ENCODE measurements around the gene GAS7. TPM values are rescaled to one million over a fixed set of nuclear protein-coding genes. Genes with fewer than 3 reads are reported as not detected.
A peak's percentile ranks its signal among the peaks of the same experiment; 100 is the strongest.

The GAS7 gene
- total RNA-seq, 1 donor from 2014 or later, result 47.7 TPM

DNA sequence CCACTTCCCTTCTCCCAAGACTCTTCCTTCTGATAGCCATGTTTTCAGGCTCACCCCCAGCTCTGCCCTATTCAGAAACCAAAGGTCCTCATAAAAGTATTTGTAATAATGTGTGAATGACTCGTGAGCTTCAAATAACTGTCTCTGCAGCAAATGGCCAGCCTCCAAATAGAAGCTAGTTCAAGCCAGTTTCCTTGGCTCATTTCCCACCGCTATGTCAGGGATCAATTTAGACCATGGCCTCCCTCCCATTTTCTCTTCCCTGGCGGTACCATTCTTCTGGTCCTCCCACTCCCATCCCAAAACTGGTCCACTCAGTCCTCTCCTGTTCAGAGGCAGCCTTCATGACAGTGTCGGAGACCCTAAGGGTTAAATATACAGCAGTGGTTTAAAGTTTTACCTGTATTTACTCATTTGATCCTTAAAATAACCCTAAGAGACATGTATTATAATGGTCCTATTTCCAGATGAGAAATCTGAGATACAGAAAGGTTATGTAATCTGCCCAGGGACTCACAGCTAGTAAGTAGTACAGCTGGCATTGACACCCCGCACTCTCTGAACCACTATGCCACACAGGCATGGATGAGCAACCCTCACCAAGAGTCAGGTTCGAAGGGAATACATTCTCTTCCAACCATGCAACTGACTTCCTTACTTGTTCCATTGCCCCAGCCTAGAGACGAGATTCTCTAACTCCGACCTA, 42.9 kb downstream of the GAS7 start:
- peaks cover 3% of the 10 kb centered on the region for H3K9me3 Mint-ChIP-seq

DNA sequence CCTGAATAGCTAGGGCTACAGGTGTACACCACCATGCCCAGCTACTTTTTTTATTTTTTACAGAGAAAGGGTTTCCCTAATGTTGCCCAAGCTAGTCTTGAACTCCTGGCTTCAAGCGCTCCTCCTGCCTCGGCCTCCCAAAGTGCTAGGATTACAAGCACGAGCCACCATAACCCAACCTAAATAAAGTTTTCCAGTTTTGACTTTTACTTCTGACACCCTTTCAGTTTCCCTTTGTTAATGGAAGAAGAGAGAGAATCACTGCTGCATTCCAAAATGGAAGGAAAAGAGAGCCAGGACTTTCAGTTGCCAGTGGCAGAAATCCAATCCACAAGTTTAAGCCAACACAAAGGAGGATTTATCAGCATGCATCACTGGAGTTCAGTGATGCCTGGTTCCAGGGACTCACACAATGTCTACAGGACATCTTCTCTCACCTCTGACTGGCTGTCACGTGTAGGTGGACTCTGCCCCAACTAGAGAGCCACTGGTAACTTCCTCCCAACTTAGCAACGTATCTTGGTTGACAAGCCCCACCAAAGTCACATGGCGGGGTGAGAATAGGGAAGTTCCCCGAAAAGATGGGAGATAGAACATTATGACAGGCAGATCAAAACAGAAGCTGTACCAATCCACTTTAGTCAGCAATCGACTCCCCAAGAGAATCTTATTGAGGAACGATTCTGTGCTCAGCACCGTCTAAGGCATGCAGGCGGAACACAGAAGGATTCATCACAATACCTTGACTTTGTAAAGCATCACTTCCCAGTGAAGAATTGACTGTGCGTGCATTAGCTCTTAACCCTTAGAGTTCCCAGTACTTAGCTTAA, 46.5 kb downstream of the GAS7 start:
- Mint-ChIP-seq H3K9me3 (peaks cover 5% of the 10 kb centered on the region), H3K27ac (no peak overlapping the region), H3K4me1 (peaks cover 26% of the 10 kb centered on the region), H3K4me3 (no peak overlapping the region), H3K27me3 (ENCODE audit: low read depth) (no peaks in the 10 kb centered on the region), H3K36me3 (peaks cover under 1% of the 10 kb centered on the region)
- DNase-seq (ENCODE audit: low spot score in 2 of 2, unreplicated experiment in 2 of 2), result no peak
- TF ChIP-seq, protein P1, sequence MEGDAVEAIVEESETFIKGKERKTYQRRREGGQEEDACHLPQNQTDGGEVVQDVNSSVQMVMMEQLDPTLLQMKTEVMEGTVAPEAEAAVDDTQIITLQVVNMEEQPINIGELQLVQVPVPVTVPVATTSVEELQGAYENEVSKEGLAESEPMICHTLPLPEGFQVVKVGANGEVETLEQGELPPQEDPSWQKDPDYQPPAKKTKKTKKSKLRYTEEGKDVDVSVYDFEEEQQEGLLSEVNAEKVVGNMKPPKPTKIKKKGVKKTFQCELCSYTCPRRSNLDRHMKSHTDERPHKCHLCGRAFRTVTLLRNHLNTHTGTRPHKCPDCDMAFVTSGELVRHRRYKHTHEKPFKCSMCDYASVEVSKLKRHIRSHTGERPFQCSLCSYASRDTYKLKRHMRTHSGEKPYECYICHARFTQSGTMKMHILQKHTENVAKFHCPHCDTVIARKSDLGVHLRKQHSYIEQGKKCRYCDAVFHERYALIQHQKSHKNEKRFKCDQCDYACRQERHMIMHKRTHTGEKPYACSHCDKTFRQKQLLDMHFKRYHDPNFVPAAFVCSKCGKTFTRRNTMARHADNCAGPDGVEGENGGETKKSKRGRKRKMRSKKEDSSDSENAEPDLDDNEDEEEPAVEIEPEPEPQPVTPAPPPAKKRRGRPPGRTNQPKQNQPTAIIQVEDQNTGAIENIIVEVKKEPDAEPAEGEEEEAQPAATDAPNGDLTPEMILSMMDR (IDR thresholded peaks at IDR 0.05; ENCODE audit: unreplicated experiment), result no peak

More for the DNA sequence above, 42.9 kb downstream of the GAS7 start:
- DNase-seq (ENCODE audit: low spot score in 2 of 2, unreplicated experiment in 2 of 2), result no peak
- TF ChIP-seq, protein P1 (IDR thresholded peaks at IDR 0.05; ENCODE audit: unreplicated experiment), result no peak
- H3K27ac Mint-ChIP-seq, result peak overlapping the region; percentile 39
- H3K4me3 Mint-ChIP-seq, result no peak overlapping the region
- H3K4me1 Mint-ChIP-seq, result peaks cover 23% of the 10 kb centered on the region
- H3K27me3 Mint-ChIP-seq (ENCODE audit: low read depth), result no peaks in the 10 kb centered on the region
- H3K36me3 Mint-ChIP-seq, result no peaks in the 10 kb centered on the region

DNA sequence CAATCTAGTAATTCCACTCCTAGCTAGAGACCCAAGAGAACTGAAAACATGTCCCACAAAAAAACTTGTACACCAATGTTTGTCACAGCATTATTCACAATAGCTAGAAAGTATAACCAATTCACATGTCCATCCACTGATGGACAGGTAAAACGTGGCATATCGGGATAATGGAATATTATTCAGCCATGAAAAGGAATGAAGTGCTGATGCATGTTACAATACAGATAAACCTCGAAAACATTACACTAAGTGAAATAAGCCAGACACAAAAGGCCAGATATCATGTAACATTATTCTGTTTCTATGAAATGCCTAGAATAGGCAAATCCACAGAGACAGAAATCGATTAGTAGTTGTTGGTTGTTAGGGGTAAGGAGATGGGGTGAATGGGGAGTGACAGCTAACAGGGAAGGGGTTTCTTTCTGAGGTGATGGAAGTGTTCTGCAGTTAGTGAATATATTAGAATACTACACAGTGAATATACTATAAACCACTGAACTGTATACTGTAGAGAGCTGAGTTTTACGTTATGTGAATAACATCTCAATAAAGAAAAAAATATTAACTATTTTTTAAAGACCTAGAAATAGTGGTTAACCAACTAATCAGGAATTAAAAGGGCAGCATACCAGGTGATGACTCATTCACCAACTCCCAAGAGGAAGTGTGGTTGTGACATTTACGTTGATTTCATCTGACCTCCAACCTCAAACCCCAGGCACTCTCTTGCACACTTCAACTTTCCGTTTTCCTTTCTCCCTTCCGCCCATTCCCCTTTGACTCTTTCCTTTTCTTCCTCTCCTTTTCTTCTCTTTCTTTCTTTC, 48.6 kb downstream of the GAS7 start:
- Mint-ChIP-seq H3K4me1 (peaks cover 20% of the 10 kb centered on the region), H3K4me3 (no peak overlapping the region), H3K36me3 (peaks cover 1% of the 10 kb centered on the region), H3K27me3 (ENCODE audit: low read depth) (no peaks in the 10 kb centered on the region), H3K27ac (no peak overlapping the region), H3K9me3 (peaks cover 5% of the 10 kb centered on the region)
- DNase-seq (ENCODE audit: low spot score in 2 of 2, unreplicated experiment in 2 of 2), result no peak
- TF ChIP-seq, protein P1 (IDR thresholded peaks at IDR 0.05; ENCODE audit: unreplicated experiment), result no peak

DNA sequence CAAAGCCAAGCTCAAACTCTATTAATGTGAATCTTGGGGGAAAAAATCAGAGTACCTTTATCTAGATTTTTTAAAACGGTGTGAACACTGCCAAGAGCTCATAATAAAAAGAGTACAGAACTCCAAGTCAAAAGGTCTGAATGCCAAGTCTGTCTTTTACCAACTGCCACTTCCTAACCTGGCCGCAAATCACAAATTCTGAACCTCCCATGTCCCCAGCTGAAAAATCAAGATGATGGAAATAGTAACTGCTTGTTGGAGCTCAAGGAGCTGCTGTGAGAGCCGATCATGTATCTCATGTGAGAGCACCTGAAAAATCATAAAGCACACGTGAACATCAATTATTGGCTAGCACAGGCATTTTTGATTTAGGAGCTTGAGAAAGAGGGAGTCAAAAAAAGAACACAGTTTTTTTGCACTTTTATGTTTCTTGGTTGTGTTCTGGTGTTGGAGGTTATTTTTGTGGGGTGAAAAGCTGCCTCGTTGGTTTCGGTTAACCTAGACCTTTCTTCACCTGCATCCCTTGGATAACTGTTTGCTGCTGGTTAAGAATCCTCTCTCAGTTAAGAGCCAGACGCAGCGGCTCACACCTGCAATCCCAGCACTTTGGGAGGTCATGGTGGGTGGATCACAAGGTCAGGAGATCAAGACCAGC, 50.5 kb downstream of the GAS7 start:
- Mint-ChIP-seq H3K9me3 (peaks cover 5% of the 10 kb centered on the region), H3K4me3 (no peak overlapping the region), H3K27me3 (ENCODE audit: low read depth) (no peaks in the 10 kb centered on the region), H3K36me3 (peaks cover 1% of the 10 kb centered on the region), H3K27ac (peak overlapping the region; percentile 7), H3K4me1 (peaks cover 22% of the 10 kb centered on the region)
- TF ChIP-seq, protein P1 (IDR thresholded peaks at IDR 0.05; ENCODE audit: unreplicated experiment), result no peak
- no peak for DNase-seq (ENCODE audit: low spot score in 2 of 2, unreplicated experiment in 2 of 2)

DNA sequence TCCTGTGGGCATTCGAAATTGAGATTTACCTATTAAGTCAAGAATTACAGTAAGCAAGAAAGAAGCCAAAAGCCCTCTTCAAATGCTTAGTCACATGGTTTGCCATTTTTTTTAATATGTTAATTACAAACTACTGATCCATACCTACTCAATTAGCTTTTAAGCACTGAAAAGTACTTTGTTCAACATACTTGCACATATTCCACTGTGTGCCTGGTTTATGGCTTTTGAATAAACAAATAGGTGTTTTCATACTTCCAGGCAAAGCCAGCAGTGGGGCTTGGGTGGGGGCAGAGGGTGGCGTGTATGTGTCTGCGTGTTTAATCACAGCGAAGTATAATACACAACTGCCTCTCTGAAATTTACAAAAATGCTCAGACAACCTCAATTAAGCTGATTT, 51.4 kb downstream of the GAS7 start:
- no peaks in the 10 kb centered on the region for H3K27me3 Mint-ChIP-seq (ENCODE audit: low read depth)
- H3K4me1 Mint-ChIP-seq, result peaks cover 22% of the 10 kb centered on the region
- no peak overlapping the region for H3K4me3 Mint-ChIP-seq
- peaks cover 1% of the 10 kb centered on the region for H3K36me3 Mint-ChIP-seq
- no peak for DNase-seq (ENCODE audit: low spot score in 2 of 2, unreplicated experiment in 2 of 2)
- TF ChIP-seq, protein P1 (IDR thresholded peaks at IDR 0.05; ENCODE audit: unreplicated experiment), result no peak
- H3K9me3 Mint-ChIP-seq, result peaks cover 5% of the 10 kb centered on the region
- peak overlapping the region; percentile 7 for H3K27ac Mint-ChIP-seq
